Measurements from ENCODE around the gene BUD31. TPM values are rescaled to one million over a fixed set of nuclear protein-coding genes. Genes with fewer than 3 reads are reported as not detected.

The BUD31 gene
- polyA plus RNA-seq, 1 experiment: 82.3 TPM

DNA sequence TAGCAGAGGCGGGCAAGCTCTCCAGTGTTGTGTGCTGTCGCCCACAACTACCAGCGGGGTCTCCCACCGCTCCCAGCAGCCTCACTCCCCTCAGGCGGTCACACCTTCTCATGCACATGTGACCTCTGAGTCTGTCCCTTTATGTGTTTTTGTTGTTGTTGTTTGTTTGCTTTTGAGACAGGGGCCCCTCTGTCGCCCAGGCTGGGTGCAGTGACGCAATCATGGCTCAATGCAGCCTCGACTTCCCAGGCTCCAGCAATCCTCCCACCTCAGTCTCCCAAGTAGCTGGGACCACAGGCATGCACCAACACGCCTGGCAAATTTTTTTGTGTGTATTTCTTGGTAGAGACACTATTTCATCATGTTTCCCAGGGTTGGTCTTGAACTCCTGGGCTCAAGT lies 31.4 kb downstream of the BUD31 start:
- H3K27ac ChIP-seq (ENCODE audit: low read depth, low read length): no peak overlapping the region
- ChIA-PET POLR2A (no interaction called here), CTCF (no interaction called here)
- TF ChIP-seq, protein P1, sequence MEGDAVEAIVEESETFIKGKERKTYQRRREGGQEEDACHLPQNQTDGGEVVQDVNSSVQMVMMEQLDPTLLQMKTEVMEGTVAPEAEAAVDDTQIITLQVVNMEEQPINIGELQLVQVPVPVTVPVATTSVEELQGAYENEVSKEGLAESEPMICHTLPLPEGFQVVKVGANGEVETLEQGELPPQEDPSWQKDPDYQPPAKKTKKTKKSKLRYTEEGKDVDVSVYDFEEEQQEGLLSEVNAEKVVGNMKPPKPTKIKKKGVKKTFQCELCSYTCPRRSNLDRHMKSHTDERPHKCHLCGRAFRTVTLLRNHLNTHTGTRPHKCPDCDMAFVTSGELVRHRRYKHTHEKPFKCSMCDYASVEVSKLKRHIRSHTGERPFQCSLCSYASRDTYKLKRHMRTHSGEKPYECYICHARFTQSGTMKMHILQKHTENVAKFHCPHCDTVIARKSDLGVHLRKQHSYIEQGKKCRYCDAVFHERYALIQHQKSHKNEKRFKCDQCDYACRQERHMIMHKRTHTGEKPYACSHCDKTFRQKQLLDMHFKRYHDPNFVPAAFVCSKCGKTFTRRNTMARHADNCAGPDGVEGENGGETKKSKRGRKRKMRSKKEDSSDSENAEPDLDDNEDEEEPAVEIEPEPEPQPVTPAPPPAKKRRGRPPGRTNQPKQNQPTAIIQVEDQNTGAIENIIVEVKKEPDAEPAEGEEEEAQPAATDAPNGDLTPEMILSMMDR (IDR thresholded peaks at IDR 0.05; ENCODE audit: low read depth, low read length): no peak
- no peaks in the 10 kb centered on the region; the same call in 1 of the 2 replicates for H3K9me3 ChIP-seq (ENCODE audit: control insufficient read depth, insufficient read depth, low read length)
- H3K4me3 ChIP-seq (ENCODE audit: low read depth, low read length): peak overlapping the region; percentile 94
- DNase-seq (ENCODE audit: low read depth, low spot score): no peak
- H3K27me3 ChIP-seq (ENCODE audit: control insufficient read depth, insufficient read depth, low read length): no peaks in the 10 kb centered on the region

DNA sequence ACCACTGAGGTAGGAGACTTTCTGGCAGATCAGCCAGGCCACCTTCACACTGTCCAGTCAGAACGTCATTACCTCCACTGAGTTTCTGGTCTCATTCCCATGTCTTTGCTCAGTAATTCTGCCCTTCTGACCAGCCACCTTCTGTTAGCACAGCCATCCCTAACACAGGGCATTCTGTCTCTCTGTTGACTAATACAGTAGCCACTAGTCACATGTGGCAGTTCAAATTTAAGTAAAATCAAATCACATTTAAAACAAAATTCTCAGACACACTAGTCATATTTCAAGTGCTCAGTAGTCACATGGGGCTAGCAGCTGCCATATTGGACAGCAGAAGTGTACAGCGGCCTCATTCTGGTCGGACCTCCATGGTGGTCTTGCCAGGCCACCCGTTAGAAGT lies 37.3 kb downstream of the BUD31 start:
- Histone ChIP-seq H3K27me3 (ENCODE audit: control insufficient read depth, insufficient read depth, low read length) (no peaks in the 10 kb centered on the region), H3K4me3 (ENCODE audit: low read depth, low read length) (no peak overlapping the region), H3K27ac (ENCODE audit: low read depth, low read length) (no peak overlapping the region), H3K9me3 (ENCODE audit: control insufficient read depth, insufficient read depth, low read length) (no peaks in the 10 kb centered on the region)
- TF ChIP-seq, protein P1 (IDR thresholded peaks at IDR 0.05; ENCODE audit: low read depth, low read length): no peak
- ChIA-PET CTCF (no interaction called here), POLR2A (no interaction called here)
- DNase-seq (ENCODE audit: low read depth, low spot score): no peak

DNA sequence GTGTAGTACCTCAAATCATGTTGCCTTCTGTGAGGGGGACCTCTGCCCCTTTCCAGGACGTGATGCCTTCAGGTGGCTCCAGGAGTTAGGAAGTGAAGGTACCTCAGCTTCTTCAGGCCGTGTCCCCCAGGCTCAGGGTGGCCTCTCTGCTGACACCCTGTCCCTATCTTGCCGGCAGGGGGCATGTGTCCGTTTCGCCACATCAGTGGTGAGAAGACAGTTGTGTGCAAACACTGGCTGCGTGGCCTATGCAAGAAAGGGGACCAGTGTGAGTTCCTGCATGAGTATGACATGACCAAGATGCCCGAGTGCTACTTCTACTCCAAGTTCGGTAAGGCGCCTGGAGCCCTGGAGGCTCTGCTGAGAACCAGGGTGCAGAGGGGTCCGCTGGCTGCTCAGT lies 39.2 kb downstream of the BUD31 start:
- TF ChIP-seq, protein P1 (IDR thresholded peaks at IDR 0.05; ENCODE audit: low read depth, low read length): no peak
- Histone ChIP-seq H3K9me3 (ENCODE audit: control insufficient read depth, insufficient read depth, low read length) (no peaks in the 10 kb centered on the region), H3K27me3 (ENCODE audit: control insufficient read depth, insufficient read depth, low read length) (no peaks in the 10 kb centered on the region), H3K4me3 (ENCODE audit: low read depth, low read length) (no peak overlapping the region), H3K27ac (ENCODE audit: low read depth, low read length) (no peak overlapping the region)
- ChIA-PET POLR2A (no interaction called here), CTCF (no interaction called here)
- no peak for DNase-seq (ENCODE audit: low read depth, low spot score)

DNA sequence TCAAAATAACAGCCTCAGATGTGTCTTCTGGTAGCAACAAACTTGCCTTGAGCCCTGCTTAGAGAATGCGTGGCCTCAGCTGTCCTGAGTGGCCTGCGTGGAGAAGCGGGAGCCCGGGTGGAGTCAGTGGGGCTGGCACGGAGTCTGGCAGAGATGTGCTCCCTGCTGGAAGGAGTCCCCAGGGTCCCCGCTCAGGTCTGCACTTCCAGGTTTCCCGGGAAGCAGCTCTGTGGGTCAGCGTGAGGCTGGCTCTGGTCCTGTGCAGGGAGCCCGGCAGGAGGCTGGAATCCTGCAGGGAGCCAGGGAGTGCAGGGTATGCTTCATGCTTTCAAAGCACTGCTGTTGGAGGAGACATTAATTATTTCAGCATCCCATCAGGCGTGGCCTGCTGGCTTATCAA lies 40.1 kb downstream of the BUD31 start:
- no peak for DNase-seq (ENCODE audit: low read depth, low spot score)
- no peak overlapping the region for H3K4me3 ChIP-seq (ENCODE audit: low read depth, low read length)
- CTCF ChIA-PET: no interaction called here
- no peaks in the 10 kb centered on the region for H3K27me3 ChIP-seq (ENCODE audit: control insufficient read depth, insufficient read depth, low read length)
- POLR2A ChIA-PET: no interaction called here
- no peaks in the 10 kb centered on the region for H3K9me3 ChIP-seq (ENCODE audit: control insufficient read depth, insufficient read depth, low read length)
- TF ChIP-seq, protein P1 (IDR thresholded peaks at IDR 0.05; ENCODE audit: low read depth, low read length): no peak
- no peak overlapping the region for H3K27ac ChIP-seq (ENCODE audit: low read depth, low read length)

DNA sequence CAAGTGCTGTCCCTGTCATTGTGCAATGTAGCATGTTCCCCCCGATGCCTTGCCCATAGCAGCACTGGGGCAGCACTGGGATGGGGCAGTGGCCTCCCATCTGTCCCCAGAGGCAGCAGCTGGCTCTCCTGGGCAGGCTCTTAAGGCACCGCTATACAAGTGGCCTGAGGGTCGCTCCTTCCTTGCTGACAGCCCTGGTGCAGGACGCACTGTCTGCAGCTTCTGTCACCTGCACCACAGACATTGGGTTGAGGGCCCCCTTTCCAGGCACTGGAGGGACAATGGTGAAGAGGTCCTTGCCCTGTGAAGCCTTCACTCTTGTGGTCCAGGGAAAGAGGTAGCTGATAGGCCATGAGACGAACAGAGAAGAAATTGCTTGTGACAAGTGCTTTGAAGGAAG lies 40.6 kb downstream of the BUD31 start:
- Histone ChIP-seq H3K4me3 (ENCODE audit: low read depth, low read length) (no peak overlapping the region), H3K9me3 (ENCODE audit: control insufficient read depth, insufficient read depth, low read length) (no peaks in the 10 kb centered on the region), H3K27me3 (ENCODE audit: control insufficient read depth, insufficient read depth, low read length) (no peaks in the 10 kb centered on the region), H3K27ac (ENCODE audit: low read depth, low read length) (no peak overlapping the region)
- ChIA-PET CTCF (no interaction called here), POLR2A (no interaction called here)
- TF ChIP-seq, protein P1 (IDR thresholded peaks at IDR 0.05; ENCODE audit: low read depth, low read length): no peak
- no peak for DNase-seq (ENCODE audit: low read depth, low spot score)
